ENCODE results near the gene SEC63. TPM values are rescaled to one million over a fixed set of nuclear protein-coding genes. Genes with fewer than 3 reads are reported as not detected.

Gene SEC63
- total RNA-seq, 1 experiment from 2014 or later: 86.2 TPM

GRCh38 chr6:107819217-107819616, 138.8 kb downstream of the SEC63 start:
- H3K4me2 ChIP-seq (ENCODE audit: insufficient read depth, insufficient read length, low read length): no peak overlapping the region

More at GRCh38 chr6:107819217-107819616, 138.8 kb downstream of the SEC63 start:
- no peak overlapping the region for H4K5ac ChIP-seq (ENCODE audit: insufficient read length, low read depth, low read length)
- no peak overlapping the region for H4K8ac ChIP-seq (replicated peaks; ENCODE audit: insufficient read length, low read depth, low read length)
- no peak overlapping the region for H3K4me3 Mint-ChIP-seq
- no peak overlapping the region for H3K18ac ChIP-seq (ENCODE audit: insufficient read length, low read depth, low read length)
- H3K56ac ChIP-seq (ENCODE audit: insufficient read length, low read depth, low read length): no peak overlapping the region
- H2BK15ac ChIP-seq (ENCODE audit: low read depth, low read length): no peak overlapping the region
- H3K23ac ChIP-seq (ENCODE audit: insufficient read length, low read depth, low read length): no peak overlapping the region
- H3K79me2 ChIP-seq (ENCODE audit: insufficient read depth, low read length): no peaks in the 10 kb centered on the region
- no peak for DNase-seq
- H3K23me2 ChIP-seq (ENCODE audit: insufficient read length, low read depth, low read length, poor library complexity, severe bottlenecking): no peaks in the 10 kb centered on the region
- H3K27ac ChIP-seq (ENCODE audit: insufficient read length, low read depth, low read length): no peak overlapping the region
- H3K36me3 Mint-ChIP-seq (ENCODE audit: insufficient read depth in 1 of 3, low read depth in 3 of 3): no peaks in the 10 kb centered on the region
- no peaks in the 10 kb centered on the region for H3K79me1 ChIP-seq (ENCODE audit: insufficient read depth, low read depth, low read length, poor library complexity, severe bottlenecking)
- H2AFZ ChIP-seq (ENCODE audit: low read length): no peak overlapping the region
- H2AK5ac ChIP-seq (ENCODE audit: insufficient read length, low read length): no peak overlapping the region
- no peaks in the 10 kb centered on the region for H3K9me3 ChIP-seq (ENCODE audit: control insufficient read depth, low read depth, low read length)
- no peaks in the 10 kb centered on the region for H3K27me3 Mint-ChIP-seq (ENCODE audit: low read depth)
- H4K91ac ChIP-seq (ENCODE audit: insufficient read length, low read depth, low read length): no peak overlapping the region
- H4K20me1 ChIP-seq (ENCODE audit: control insufficient read depth, insufficient read depth, insufficient read length): no peaks in the 10 kb centered on the region
- no peak overlapping the region for H2BK12ac ChIP-seq (ENCODE audit: insufficient read length, low read depth, low read length)
- H3K27me3 ChIP-seq (ENCODE audit: insufficient read depth, low read length): no peaks in the 10 kb centered on the region
- no peak overlapping the region for H3K27ac Mint-ChIP-seq
- H3K9me3 Mint-ChIP-seq: no peaks in the 10 kb centered on the region
- H3K4ac ChIP-seq (ENCODE audit: low read depth, low read length): no peak overlapping the region
- whole genome bisulfite sequencing (ENCODE audit: extremely low coverage, insufficient read length, low lambda C conversion rate): no CpG with 5 or more reads among the region's 2 CpGs
- no peak overlapping the region for H2BK20ac ChIP-seq (ENCODE audit: low read depth, low read length, poor library complexity, severe bottlenecking)
- no peak overlapping the region for H3T11ph ChIP-seq (ENCODE audit: low read length)
- no peak overlapping the region for H3K9ac ChIP-seq (ENCODE audit: extremely low read depth, insufficient read length, low read length)
- H3K14ac ChIP-seq (ENCODE audit: insufficient read depth, low read length): no peak overlapping the region
- no peak overlapping the region for H2BK5ac ChIP-seq (ENCODE audit: insufficient read length, low read length)
- H3K4me1 Mint-ChIP-seq: peaks cover 20 to 34% of the 10 kb centered on the region in 2 experiments
- no peak overlapping the region for H2BK120ac ChIP-seq (ENCODE audit: low read depth, low read length, poor library complexity, severe bottlenecking)
- TF ChIP-seq CTCF (conservative IDR thresholded peaks at IDR 0.05): no peak
- H3K4me1 ChIP-seq (ENCODE audit: insufficient read depth, low read length): peaks cover 2% of the 10 kb centered on the region; the same call in 1 of the 2 replicates

Measured in H9 (cell line).